Prostate gland (tissue), 2 donors: ENCODE data around the gene NR1H2. TPM values are rescaled to one million over a fixed set of nuclear protein-coding genes. Genes with fewer than 3 reads are reported as not detected.

Source experiments
- DNase-seq: peaks from one replicate; pipeline ENCODE4 v3.0.0-alpha.2; 2019; ENCODE audit warnings: low spot score
- H3K27ac ChIP-seq, 2 donors: fragments of 200-600 bp; sonication (generic); 2 replicates each; pipeline ENCODE4 v1.5.1; 2017 to 2019
- H3K27me3 ChIP-seq: fragments of 200-600 bp; sonication (generic); replicated peaks from 2 replicates; pipeline ENCODE4 v1.5.1; 2019; ENCODE audit not compliant: insufficient read depth
- H3K36me3 ChIP-seq, 2 donors: fragments of 200-600 bp; sonication (generic); 1 replicate in 1 of 2; 2 replicates in 1 of 2; pipeline versions ENCODE4 v1.5.1 to v1.8.1; 2017 to 2019
- H3K4me1 ChIP-seq: fragments of 200-600 bp; sonication (generic); replicated peaks from 2 replicates; pipeline ENCODE4 v1.5.1; 2019
- H3K4me3 ChIP-seq, 2 donors: fragments of 200-600 bp; sonication (generic); 2 replicates each; pipeline ENCODE4 v1.5.1; 2017 to 2019
- H3K9me3 ChIP-seq: fragments of 200-600 bp; sonication (generic); 2 replicates; pipeline ENCODE4 v1.5.1; 2017
- POLR2A ChIP-seq: fragments of 450-650 bp; IDR thresholded peaks from one replicate; pipeline ENCODE4 v1.6.1; 2016; ENCODE audit warnings: antibody characterized with exemption, mild to moderate bottlenecking
- POLR2AphosphoS5 ChIP-seq: sonication (generic); formaldehyde crosslinking; IDR thresholded peaks from one replicate; pipeline ENCODE4 v1.6.1; 2017; ENCODE audit warnings: antibody characterized with exemption
- WGBS: methylation state at CpG from one replicate; pipeline ENCODE4 v1.1.5; 2018; 5-methylcytosine and 5-hydroxymethylcytosine counted together
- intact Hi-C: fragments of 100-400 bp; cut with DNase I; formaldehyde crosslinking; loops from one replicate; pipeline ENCODE4 v1.14.2; 2022
- total RNA-seq, 2 donors: library from RNA; depleted of rRNA; stranded (reverse); fragments of >200 nt; gene quantifications; one replicate each; pipeline ENCODE4 v1.1.0, GENCODE V29; 2016
- TF ChIP-seq, protein P1 (sequence below), 4 experiments: fragments of 200-600 bp in 2 of 4; fragments of 450-650 bp in 2 of 4; sonication (generic) in 2 of 4; IDR thresholded peaks; 1 replicate in 3 of 4; 2 replicates in 1 of 4; pipeline ENCODE4 v1.5.1; 2016 to 2019; ENCODE audit warnings: antibody characterized with exemption in 4 of 4, mild to moderate bottlenecking in 2 of 4, moderate library complexity in 2 of 4

NR1H2 gene
- total RNA-seq, 2 donors from 2014 or later, result 110 to 129 TPM

DNA sequence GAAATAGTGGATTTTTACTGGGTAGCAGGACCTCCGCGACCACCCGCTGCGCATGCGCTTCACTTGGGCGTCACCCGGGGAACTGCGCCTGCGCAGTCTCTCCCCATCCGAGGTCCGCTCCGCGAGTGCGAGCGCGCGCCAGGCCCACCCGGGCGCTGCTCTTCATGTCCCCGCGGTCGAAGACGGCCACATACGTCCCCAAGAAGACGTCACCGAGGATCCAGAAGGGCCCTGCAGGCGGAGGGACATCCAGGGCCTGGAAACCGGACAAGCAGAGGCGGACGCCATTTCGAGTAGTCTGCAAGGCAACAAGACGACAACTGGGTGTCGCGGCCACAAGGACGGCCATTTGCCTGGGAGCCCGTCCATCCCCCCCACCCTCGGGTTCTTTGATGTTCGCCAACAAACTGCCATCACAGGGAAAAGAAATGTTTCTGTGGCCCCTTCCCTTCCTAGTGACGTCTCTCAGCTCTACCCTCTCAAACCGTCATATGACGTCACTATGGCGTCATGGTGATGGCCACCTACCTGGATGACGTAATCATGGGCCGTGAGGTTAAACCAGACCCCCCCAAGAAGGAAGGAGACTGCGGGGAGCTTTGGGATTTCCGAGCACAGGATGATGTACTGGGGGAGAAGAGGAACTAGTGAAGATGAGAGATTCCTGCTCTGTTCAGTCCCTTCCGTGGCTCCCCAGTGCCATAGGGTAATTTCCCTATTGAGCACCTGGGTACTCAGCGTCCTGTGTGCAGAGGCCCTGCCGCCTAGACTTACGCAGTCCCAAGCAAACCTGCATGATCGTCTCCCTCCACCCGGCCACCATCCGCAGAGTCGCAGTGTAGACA is 17.6 kb upstream of the NR1H2 start:
- TF ChIP-seq, protein P1, sequence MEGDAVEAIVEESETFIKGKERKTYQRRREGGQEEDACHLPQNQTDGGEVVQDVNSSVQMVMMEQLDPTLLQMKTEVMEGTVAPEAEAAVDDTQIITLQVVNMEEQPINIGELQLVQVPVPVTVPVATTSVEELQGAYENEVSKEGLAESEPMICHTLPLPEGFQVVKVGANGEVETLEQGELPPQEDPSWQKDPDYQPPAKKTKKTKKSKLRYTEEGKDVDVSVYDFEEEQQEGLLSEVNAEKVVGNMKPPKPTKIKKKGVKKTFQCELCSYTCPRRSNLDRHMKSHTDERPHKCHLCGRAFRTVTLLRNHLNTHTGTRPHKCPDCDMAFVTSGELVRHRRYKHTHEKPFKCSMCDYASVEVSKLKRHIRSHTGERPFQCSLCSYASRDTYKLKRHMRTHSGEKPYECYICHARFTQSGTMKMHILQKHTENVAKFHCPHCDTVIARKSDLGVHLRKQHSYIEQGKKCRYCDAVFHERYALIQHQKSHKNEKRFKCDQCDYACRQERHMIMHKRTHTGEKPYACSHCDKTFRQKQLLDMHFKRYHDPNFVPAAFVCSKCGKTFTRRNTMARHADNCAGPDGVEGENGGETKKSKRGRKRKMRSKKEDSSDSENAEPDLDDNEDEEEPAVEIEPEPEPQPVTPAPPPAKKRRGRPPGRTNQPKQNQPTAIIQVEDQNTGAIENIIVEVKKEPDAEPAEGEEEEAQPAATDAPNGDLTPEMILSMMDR (IDR thresholded peaks at IDR 0.05), result no peak
- peak; percentile 40 for TF ChIP-seq POLR2AphosphoS5
- H3K4me1 ChIP-seq, result no peaks in the 10 kb centered on the region
- WGBS, result 48% methylated on average over 54 of the region's 54 CpGs
- intact Hi-C loops, result no loop called here
- peak overlapping the region; percentile 35 to 38 for H3K4me3 ChIP-seq
- no peaks in the 10 kb centered on the region for H3K36me3 ChIP-seq
- H3K27ac ChIP-seq, result peak overlapping the region; percentile 71 to 79
- H3K9me3 ChIP-seq, result no peaks in the 10 kb centered on the region
- no peaks in the 10 kb centered on the region for H3K27me3 ChIP-seq
- no peak for DNase-seq

DNA sequence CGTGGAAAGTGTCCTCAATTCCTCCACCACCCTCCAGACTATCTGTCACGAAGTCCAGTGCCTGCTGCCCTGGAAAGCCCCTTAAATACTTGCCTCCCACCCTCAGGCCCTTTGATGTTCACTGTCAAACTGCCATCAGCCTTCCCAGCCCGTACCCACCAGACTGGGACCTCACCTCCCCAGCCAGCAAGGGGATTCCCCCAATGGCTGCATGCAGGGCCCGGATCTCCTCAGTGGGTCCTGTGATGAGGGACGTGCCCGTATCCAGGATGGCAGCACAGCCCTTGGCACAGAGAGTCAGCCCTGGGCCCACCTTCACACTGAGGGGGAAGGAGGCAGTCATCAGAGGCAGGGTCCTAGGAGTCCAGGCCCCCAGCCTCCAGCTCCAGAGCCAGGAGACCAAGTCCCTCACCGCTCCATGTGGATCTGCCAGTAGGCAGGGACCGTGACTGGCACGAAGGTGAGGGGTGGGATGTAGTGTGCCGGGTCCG is 16.9 kb upstream of the NR1H2 start:
- 92% methylated on average over 11 of the region's 11 CpGs for WGBS
- Histone ChIP-seq H3K36me3 (no peaks in the 10 kb centered on the region), H3K4me3 (no peak overlapping the region), H3K27ac (no peak overlapping the region), H3K27me3 (no peaks in the 10 kb centered on the region), H3K4me1 (no peaks in the 10 kb centered on the region), H3K9me3 (no peaks in the 10 kb centered on the region)
- DNase-seq, result no peak
- TF ChIP-seq, protein P1 (IDR thresholded peaks at IDR 0.05), result no peak
- TF ChIP-seq POLR2AphosphoS5 (no peak), POLR2A (no peak)
- intact Hi-C loops, result no loop called here

DNA sequence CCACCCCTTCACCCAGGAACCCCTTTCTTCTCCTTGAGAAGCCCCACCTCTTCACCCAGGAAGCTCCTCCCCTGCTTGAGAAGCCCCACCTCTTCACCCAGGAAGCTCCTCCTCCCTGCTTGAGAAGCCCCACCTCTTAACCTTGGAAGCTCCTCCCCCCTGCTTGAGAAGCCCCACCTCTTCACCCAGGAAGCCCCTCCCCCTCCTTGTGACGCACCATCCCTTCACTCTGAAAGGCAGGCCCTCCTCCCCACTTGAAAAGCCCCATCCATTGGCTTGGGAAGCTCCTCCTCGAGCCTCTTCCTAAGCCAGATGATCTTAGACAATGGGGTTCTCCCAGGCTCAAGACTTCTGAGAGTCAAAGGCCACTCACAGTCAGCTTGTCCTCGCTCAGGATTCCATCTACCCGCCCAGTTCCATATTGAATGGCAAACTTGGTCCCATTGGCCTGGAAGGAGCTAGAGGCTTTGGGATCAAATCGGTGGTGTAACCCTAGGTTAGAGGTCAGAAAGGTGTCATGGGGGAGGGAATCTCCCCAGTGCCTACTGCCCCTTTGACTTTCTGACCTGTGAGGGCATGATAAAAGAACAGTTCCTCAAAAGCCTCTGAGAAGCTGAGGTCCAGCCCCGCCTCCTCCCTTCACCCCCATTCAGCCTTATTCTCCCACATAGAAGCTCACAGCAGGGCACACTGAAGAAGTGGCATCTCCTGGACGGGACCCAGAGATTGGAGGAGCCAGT is 14.8 kb upstream of the NR1H2 start:
- intact Hi-C loops, result no loop called here
- no peaks in the 10 kb centered on the region for H3K27me3 ChIP-seq
- H3K9me3 ChIP-seq, result no peaks in the 10 kb centered on the region
- no peak for DNase-seq
- H3K4me3 ChIP-seq, result no peak overlapping the region
- no peak overlapping the region for H3K27ac ChIP-seq
- no peaks in the 10 kb centered on the region for H3K4me1 ChIP-seq
- 92% methylated on average over 7 of the region's 7 CpGs for WGBS
- TF ChIP-seq, protein P1 (IDR thresholded peaks at IDR 0.05), result no peak
- TF ChIP-seq POLR2AphosphoS5, result no peak
- TF ChIP-seq POLR2A, result no peak
- no peaks in the 10 kb centered on the region for H3K36me3 ChIP-seq

DNA sequence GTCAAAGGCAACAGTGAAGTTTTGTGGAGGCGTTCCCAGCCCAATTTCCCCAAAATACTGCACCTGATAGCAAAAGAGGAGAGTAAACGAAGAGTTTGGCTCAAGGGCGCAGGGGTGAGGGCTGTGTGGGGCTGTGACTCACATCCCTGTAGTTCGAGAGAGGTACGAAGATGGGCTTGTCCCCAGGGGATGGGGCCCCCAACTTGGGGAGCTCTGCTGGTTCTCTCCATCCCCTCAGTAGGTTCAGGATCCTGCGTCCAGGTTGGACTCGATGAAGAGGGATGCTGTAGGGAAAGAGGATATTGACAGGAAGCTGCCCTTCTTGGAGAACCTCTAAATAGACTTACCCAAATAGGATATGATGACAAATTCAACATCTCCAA is 14.2 kb upstream of the NR1H2 start:
- H3K36me3 ChIP-seq, result no peaks in the 10 kb centered on the region
- intact Hi-C loops, result no loop called here
- H3K27me3 ChIP-seq, result no peaks in the 10 kb centered on the region
- H3K27ac ChIP-seq, result no peak overlapping the region
- no peak overlapping the region for H3K4me3 ChIP-seq
- H3K4me1 ChIP-seq, result no peaks in the 10 kb centered on the region
- WGBS, result 94% methylated on average over 7 of the region's 7 CpGs
- no peaks in the 10 kb centered on the region for H3K9me3 ChIP-seq
- TF ChIP-seq POLR2AphosphoS5, result no peak
- DNase-seq, result no peak

DNA sequence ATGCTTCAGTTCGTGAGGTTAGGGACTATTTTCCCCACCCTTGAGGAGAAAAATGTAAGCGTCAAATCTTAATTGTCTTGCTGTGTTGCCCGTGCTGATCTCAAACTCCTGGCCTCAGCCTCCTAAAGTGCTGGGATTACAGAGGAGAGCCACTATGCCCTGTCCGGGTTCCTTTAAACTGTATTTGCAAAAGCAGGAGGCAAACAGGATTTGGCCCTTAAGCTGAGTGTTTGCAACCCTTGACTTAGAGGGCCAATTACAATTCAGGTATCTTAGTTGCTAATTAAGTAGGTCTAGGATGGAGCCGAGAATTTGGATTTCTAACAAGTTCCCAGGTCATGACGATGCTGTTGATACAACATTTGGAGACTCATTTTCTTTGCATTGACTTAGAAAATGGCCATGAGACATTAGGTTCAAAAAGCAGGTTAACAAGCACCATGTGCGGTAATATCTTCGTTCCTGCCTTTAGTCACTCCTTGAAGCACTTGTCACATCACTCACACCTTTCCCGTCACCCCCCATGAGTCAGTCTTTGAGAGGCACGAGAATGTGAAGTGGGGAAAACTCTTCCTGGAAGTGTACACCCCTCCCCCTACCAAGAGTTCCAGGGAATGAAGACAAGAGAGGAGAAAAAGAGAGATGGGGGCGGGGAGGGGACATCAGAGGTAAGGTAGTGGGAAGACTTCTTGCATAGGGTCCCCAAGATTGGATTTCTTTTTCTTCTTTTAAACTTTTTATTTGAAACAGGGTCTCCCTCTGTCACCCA is 13.4 kb upstream of the NR1H2 start:
- WGBS, result 69% methylated on average over 11 of the region's 11 CpGs
- intact Hi-C loops, result no loop called here
- DNase-seq, result no peak

More for the DNA sequence above, 13.4 kb upstream of the NR1H2 start:
- H3K36me3 ChIP-seq, result no peaks in the 10 kb centered on the region
- H3K4me1 ChIP-seq, result no peaks in the 10 kb centered on the region
- TF ChIP-seq, protein P1 (IDR thresholded peaks at IDR 0.05), result no peak
- H3K9me3 ChIP-seq, result no peaks in the 10 kb centered on the region
- H3K4me3 ChIP-seq, result no peak overlapping the region
- no peaks in the 10 kb centered on the region for H3K27me3 ChIP-seq
- H3K27ac ChIP-seq, result no peak overlapping the region
